Colonic mucosa (tissue), 4 donors: ENCODE measurements around the gene PLXNA3. TPM values are rescaled to one million over a fixed set of nuclear protein-coding genes. Genes with fewer than 3 reads are reported as not detected.
A peak's percentile ranks its signal among the peaks of the same experiment; 100 is the strongest.

Experiments used
- DNase-seq: peaks from one replicate; pipeline ENCODE4 v3.0.0-alpha.2; 2020
- H3K27ac ChIP-seq: fragments of 200-600 bp; one replicate; pipeline ENCODE4 v1.8.0; 2021
- H3K27me3 ChIP-seq: fragments of 200-600 bp; one replicate; pipeline ENCODE4 v1.8.0; 2021
- H3K36me3 ChIP-seq: fragments of 200-600 bp; one replicate; pipeline ENCODE4 v1.8.0; 2021
- H3K4me1 ChIP-seq: fragments of 200-600 bp; one replicate; pipeline ENCODE4 v1.8.0; 2021; ENCODE audit warnings: mild to moderate bottlenecking
- H3K4me3 ChIP-seq: fragments of 200-600 bp; one replicate; pipeline ENCODE4 v1.8.0; 2021
- H3K9ac ChIP-seq, 2 donors: one replicate each; pipeline ENCODE4 v1.7.0; 2013; ENCODE audit warnings: control low read depth in 2 of 2, low read depth in 2 of 2, low read length in 2 of 2
- H3K9me3 ChIP-seq: fragments of 200-600 bp; one replicate; pipeline ENCODE4 v1.8.0; 2021
- CTCF ChIP-seq: fragments of 200-600 bp; IDR thresholded peaks from one replicate; pipeline ENCODE4 v1.8.0; 2022; ENCODE audit warnings: antibody characterized with exemption, mild to moderate bottlenecking
- intact Hi-C: fragments of 100-400 bp; cut with DNase I; formaldehyde crosslinking; loops from one replicate; pipeline ENCODE4 v1.14.1; 2022
- total RNA-seq, 2 donors: library from RNA; stranded (reverse); fragmentation: NEBNext Ultra II Directional in 1 of 2; extraction: Animal tissue kit (Norgen Biotek cat#: 25700) in 1 of 2; gene quantifications; one replicate each; pipeline ENCODE4 v1.2.1, GENCODE V29; 2021
- donor health status: healthy.
- donor health status: DM: no; HTN: no; CAD: no.
- donor health status: DM: no; HTN: no; CAD: no.

PLXNA3 gene
- total RNA-seq, 2 donors from 2014 or later = 37.7 to 43.9 TPM

- H3K36me3 ChIP-seq = no peaks in the 10 kb centered on the region
- H3K4me3 ChIP-seq = no peak overlapping the region
- H3K27me3 ChIP-seq = no peaks in the 10 kb centered on the region
- H3K27ac ChIP-seq = no peak overlapping the region
- peak overlapping the region in 1 of 2 donors; percentile 26 for H3K9ac ChIP-seq
- DNase-seq = no peak
- intact Hi-C loops = no loop called here
- H3K4me1 ChIP-seq = no peaks in the 10 kb centered on the region
- TF ChIP-seq CTCF = no peak
- H3K9me3 ChIP-seq = no peaks in the 10 kb centered on the region
These were observed 30.9 kb upstream of the PLXNA3 start for GRCh38 chrX:154426916-154427770.

GRCh38 chrX:154428176-154429171, 29.6 kb upstream of the PLXNA3 start, which contains the start of gene ATP6AP1:
ATP6AP1 (plus strand) TSS chrX:154428677; CDS start chrX:154428693, 16 bp downstream.
- no peaks in the 10 kb centered on the region for H3K36me3 ChIP-seq
- H3K27ac ChIP-seq = peak within 1 kb of the TSS; percentile 73
- intact Hi-C loops = no loop called here
- peak within 1 kb of the TSS; percentile 73 to 74 for H3K9ac ChIP-seq
- no peaks in the 10 kb centered on the region for H3K27me3 ChIP-seq
- H3K9me3 ChIP-seq = no peaks in the 10 kb centered on the region
- peak within 1 kb of the TSS; percentile 72 for H3K4me3 ChIP-seq
- H3K4me1 ChIP-seq = no peaks in the 10 kb centered on the region
- TF ChIP-seq CTCF = no peak
- peak; percentile 91 for DNase-seq

DNA sequence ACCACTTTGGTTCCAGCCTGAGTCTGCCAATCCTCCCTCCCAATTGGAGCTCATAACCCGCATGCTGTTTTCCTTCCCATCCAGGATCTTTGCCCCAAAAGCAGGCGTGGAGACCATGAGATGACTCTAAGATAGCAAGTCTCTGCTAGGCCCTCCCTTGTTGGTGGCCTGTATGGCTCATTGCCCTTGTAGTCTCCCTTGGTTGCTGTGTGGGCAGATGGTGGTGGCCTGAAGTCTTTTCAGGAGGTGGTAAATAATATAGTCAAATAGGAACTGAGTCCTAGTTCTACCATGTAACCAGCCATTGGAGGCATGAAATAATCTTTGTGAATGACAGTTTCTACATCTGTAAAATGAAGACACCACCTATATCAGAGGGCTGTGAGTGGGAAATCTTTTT, 28.4 kb upstream of the PLXNA3 start:
- intact Hi-C loops = no loop called here
- H3K9ac ChIP-seq = no peak overlapping the region
- H3K36me3 ChIP-seq = no peaks in the 10 kb centered on the region
- H3K4me1 ChIP-seq = no peaks in the 10 kb centered on the region
- DNase-seq = no peak
- H3K9me3 ChIP-seq = no peaks in the 10 kb centered on the region
- no peaks in the 10 kb centered on the region for H3K27me3 ChIP-seq
- H3K27ac ChIP-seq = no peak overlapping the region
- no peak overlapping the region for H3K4me3 ChIP-seq
- no peak for TF ChIP-seq CTCF

DNA sequence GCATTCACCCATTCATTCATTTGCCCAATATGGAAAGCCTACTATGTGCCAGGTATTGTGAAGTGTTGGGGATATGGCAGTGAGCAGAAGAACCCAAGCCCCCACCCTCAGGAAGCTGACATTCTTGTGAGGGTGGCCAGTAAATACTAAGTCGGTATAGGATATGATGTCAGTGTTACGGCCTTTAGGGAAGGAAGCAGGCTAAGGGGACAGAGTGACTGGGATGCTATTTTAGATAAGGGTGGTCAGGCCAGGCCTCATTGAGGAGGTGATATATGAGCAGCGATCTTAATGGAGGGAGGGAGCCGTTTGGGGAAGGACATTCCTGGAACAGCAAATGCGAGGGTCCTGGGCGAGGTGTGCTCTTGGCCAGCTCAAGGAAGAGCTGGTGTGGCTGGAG, 27.6 kb upstream of the PLXNA3 start:
- Histone ChIP-seq H3K9me3 (no peaks in the 10 kb centered on the region), H3K9ac (no peak overlapping the region), H3K4me1 (no peaks in the 10 kb centered on the region), H3K4me3 (no peak overlapping the region), H3K27ac (peak overlapping the region; percentile 27), H3K27me3 (no peaks in the 10 kb centered on the region), H3K36me3 (no peaks in the 10 kb centered on the region)
- intact Hi-C loops = no loop called here
- DNase-seq = no peak
- no peak for TF ChIP-seq CTCF

DNA sequence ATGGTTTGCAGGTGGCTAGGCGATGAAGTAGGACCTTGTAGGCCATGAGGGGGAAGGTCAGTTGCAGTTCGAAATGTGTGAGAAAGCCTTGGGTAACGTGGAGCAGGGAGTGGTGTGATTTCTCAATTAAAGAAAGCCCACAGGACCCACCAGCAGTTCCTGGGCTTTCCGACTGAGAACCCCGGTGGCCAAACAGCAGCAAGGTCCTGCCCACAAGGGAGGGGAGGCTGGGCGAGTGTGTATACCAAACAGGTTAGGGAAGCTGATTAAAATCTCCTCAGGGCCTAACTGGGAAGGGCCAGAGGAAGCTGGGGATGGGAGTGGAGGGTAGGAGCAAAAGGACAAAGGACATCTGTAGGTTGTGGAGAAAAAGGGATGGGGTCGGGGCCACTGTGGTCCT, 27.2 kb upstream of the PLXNA3 start:
- intact Hi-C loops = no loop called here
- no peaks in the 10 kb centered on the region for H3K4me1 ChIP-seq
- H3K4me3 ChIP-seq = no peak overlapping the region

More for the DNA sequence above, 27.2 kb upstream of the PLXNA3 start:
- Histone ChIP-seq H3K36me3 (no peaks in the 10 kb centered on the region), H3K27ac (peak overlapping the region; percentile 27), H3K9me3 (no peaks in the 10 kb centered on the region), H3K27me3 (no peaks in the 10 kb centered on the region), H3K9ac (no peak overlapping the region)
- DNase-seq = no peak
- no peak for TF ChIP-seq CTCF
